SH-SY5Y (cell line): ENCODE results near the gene ARHGAP6.

ENCODE experiments used
- GATA2 ChIP-seq: IDR thresholded peaks from 2 replicates; pipeline ENCODE4 v1.6.1; 2011; ENCODE audit warnings: mild to moderate bottlenecking, low read depth, low read length
- GATA3 ChIP-seq: IDR thresholded peaks from 2 replicates; pipeline ENCODE4 v1.6.1; 2011; ENCODE audit warnings: low read depth, mild to moderate bottlenecking, low read length, moderate library complexity

Gene ARHGAP6

DNA sequence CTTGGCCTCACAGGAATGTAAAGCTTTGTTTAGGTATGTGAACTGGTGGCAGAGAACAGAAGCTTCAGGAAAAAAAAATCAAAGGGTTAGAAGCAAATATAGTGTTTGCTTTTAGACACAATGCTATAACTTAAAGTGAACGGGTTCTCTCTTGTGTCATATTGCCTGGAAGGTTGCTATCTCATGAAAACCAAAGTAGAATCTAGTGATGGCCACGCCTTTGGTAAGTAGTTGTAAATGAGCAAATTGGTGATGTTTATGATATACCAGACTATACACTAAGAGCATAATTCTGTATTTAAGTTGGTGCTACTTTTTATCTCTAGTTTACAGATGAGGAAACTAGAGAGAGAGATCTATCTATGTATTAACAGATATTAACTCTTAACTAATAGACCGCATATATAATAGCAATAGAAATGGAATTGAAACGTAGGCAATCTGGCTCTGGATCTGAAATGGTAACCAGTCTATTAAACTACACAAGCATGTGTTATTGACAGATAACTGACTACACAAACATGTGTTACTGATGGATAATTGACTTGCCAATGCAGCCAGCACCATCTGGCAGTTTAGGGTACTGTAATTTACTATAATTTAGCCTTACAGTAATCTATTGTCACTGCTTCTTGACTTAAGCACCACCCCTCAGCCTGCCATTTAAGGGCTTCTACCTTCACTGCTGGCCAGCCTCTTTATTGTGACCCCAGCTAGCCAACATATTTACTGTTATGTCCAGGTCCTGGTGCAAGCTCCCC, 513.7 kb downstream of the ARHGAP6 start:
- no peak for TF ChIP-seq GATA3
- no peak for TF ChIP-seq GATA2

DNA sequence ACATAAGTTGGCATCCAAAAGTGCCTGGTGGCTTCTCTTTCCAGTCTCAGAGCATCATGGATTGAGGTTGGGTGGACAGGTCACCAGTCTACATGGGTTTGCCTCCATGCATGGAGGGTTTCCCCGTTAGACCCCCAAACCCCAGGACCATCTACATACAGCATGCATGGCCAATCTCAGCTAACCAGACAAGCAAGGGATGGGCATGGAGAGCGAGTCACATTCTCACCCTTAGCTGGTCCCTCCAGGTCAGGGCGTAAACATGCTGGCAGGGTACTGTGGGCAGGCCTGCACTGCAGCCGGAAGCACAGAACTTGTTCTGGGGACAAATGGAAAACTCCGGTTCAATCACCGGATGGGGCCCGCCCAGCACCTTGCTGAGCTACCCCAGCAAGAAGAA, 517.3 kb downstream of the ARHGAP6 start:
- no peak for TF ChIP-seq GATA3

DNA sequence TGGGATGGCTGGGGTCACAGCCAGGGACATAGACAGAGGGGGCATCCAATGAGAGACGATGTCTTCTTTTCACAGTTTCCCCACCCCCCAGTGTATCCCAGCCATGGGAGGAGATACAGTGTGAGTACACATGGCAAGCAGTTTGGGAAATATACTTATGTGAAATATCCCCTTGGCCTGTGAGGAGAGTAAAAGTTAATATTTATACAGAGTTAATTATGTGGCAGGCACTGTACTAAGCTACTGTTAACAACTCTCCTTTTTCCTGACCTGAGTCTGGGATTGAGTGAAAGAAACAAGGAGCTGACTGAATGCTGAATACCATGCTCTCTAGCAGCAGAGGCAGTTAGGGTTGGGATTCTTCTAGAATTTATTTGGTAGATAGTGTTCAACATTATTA, 519.3 kb downstream of the ARHGAP6 start:
- TF ChIP-seq GATA3, result no peak
- TF ChIP-seq GATA2, result no peak

DNA sequence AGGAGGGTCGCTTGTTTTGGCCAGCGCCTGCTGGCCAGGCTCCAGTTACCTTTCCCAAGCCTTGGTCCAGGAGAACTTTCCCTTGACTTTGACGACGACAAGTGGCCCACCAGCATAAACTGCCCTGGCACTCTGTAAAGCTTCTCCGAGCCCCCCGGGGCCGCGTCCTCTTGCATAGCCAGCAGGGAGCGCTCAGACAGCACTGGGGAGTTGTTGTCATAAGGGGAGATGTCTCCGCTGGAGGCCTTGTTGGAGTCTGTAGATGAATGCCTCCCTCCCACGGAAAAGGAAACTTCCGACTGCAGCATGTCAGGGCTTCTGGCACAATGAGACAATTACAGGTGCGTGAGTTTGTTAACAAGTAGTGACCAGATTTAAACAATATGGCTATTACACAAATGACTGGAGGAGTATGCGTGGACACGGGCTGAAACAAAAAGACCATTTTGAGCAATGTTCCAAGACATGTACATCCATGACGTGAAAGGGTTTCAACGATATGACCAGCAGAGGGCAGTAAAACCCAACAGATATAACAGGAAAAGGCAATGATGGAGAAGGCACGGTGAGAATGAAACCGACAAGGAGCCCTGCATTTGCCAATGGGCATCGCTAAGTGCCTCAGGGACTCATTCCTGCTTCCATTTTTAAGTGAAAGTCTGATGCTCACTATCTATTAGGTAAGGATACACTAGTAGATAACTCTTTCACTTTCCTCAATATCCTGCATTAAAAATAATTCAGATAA, 521.6 kb downstream of the ARHGAP6 start:
- no peak for TF ChIP-seq GATA2
- no peak for TF ChIP-seq GATA3

DNA sequence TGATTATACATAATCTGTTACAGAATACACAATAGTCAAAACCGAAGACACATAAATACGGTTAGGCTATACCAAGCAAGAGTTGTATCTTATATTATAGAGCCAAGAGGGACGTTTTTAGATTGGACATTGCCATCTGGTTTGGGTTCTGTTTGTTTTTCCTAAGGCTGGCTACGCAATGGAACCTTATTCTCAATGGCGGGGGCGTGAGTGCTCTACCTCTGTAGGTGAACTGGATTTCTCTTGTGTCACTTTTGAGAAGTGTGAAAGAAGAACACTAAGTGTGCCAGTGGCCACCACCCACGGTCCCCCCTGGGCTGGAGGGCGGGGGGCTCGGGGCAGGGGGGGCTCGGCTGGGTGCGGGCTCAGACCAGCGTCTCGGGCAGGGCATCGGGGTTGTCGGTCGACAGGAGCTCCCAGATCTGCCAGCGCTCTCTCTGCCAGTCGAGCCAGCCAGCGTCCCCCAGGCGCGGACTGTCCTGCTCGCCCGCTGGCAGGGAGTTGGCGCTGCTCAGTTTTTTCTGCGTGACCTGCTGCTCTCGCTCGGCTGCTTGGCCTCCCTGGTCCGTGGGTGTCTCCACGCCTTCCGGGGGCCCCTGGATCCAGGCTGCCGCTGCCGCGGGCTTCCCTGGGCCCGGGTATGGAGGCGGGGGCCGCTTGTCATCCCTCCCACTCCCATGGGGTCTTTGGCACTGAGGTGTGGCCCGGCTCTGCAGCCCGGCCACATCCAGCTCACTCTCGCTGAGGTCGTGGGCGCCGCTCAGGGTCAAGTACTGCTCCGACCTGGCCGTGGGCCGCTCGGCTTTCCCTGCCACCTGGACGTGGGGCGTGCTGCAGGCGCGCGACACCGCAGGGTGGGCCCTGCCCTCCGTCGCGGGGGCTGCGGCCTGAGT, 527.0 kb downstream of the ARHGAP6 start:
- TF ChIP-seq GATA2 (no peak), GATA3 (no peak)

DNA sequence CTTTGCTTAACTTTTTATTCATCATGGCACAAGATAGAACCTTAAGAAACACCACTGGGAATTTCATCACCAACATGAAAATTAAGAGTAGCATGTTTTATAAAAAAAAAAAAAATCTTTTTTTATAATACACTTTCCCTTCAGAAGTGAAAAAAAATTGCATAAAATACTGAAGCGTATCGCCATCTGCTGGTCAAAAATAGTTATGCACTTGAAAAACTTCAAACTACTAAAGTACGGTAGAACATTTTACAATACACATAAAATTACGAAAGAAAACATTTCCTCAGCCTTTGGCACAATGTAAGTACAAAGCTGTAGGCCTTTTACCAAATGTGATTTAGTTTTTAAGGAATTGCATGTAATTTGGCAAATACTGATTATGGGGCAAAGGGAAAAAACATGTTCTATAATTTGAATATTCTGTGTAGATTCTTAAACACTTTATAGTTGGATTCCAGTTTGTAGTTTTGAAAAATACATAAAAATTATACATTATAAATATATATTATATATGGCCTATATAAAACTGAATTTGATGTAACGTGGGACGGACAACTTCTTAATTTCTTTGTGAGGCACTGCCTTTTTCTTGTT, 528.1 kb downstream of the ARHGAP6 start:
- no peak for TF ChIP-seq GATA3
- TF ChIP-seq GATA2, result no peak

DNA sequence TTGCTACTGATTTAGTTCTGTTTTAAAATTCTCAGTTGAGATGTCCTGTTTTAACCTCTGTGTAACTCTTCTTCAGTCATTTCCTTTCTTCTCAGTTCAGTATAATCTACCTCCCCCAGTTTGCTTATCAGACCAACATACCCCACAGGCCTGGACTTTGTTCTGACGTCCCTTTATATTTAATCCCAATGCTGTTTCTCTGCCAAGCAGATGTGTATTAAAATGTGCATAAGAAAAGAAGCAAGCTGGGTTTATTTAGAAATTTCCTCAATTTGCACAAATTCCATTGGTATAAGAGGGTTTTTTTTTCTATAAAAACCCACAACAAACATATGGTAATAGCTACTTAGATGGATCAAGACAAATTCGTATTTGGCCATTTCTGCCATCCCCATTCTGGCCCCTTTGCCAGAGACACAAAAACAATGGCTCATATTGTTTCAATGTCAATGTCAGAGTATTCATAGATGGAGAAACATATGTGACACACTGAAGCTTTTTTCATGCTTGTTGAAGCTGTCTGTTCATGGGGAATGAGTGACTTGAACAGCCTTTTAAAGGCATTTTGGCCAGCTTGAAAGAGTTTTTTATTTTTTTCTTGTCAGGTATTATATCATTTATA, 530.0 kb downstream of the ARHGAP6 start:
- TF ChIP-seq GATA3 (no peak), GATA2 (no peak)

DNA sequence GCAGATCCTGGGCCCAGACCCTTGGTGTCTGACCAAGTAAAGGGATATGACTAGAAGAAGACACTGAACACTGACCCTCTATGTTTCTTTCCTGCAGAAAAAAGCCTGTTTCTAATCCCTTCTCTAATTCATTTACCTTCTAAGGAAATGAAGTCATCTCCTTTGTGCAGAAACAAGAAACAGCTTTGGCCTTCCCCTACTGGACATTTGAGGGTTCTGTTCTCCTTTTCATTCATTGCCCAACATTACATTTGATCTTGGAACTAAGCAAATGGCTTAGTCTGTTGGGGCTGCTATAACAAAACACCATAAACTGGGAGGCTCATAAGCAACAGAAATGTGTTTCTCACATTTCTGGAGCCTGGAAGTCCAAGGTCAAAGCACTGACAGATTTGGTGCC, 534.6 kb downstream of the ARHGAP6 start:
- TF ChIP-seq GATA2, result no peak

DNA sequence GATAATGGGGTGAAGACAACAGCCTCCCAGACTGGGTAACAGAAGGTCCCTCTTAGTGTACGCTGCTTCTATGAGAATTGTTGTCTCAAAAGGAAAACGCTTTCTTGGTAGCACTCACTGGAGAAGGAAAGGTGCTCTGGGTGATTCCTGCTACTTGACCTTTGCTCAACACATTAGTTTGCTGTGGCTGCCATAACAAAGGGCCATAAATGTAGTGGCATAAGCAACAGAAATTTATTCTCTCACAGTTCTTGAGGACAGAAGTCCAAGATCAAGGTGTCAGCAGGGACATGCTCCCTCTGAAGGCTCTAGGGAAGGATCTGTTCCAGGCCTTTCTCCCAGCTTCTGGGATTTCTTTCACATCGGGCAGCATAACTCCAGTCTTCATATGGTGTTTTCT, 535.6 kb downstream of the ARHGAP6 start:
- TF ChIP-seq GATA2 (no peak), GATA3 (no peak)

DNA sequence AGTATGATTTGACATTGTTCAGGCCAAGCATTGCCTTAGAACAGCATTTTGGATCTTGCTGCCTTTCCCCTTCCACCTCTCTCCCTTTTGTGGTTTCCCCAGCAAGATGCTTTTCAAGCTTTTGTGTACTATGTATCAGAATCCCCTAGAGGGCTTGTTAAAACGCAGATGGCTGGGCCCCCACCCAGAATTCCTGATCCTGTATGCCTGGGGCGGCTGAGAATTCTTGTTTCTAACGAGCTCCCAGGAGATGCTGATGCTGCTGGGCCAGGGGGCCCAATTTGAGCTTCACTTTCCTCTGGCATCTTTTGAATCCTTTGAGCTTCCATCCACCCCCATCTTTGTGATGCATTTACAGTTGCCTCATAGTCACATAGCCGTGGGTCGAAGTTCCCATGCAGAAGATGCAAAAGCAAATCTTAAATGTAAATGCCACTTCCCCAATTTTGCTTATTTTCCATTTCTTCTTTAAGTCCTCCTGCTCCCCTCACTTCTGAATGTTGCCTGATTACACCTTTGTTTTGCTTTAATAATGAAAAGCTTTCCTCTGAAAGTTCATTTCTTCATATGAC, 536.1 kb downstream of the ARHGAP6 start:
- TF ChIP-seq GATA2 (no peak), GATA3 (no peak)

DNA sequence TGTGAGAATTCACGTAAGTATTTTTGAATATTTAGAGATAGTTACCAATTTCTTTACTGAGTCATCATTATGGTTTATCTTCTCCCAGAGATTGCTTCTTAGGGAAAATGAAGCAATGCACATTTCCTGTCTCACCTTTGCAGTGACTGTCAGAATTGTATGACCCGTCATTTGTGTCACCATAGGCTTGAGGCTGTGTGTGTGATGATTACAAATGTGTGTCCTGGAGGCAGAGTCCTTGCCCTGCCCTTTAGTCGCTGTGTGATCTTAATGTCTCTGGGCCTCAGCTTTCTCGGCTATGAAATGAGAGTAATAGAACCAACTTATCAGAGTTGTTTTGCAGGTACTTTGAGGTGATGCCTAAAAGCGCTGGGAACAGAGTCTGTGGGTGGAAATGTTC, 540.7 kb downstream of the ARHGAP6 start:
- no peak for TF ChIP-seq GATA3
- no peak for TF ChIP-seq GATA2

DNA sequence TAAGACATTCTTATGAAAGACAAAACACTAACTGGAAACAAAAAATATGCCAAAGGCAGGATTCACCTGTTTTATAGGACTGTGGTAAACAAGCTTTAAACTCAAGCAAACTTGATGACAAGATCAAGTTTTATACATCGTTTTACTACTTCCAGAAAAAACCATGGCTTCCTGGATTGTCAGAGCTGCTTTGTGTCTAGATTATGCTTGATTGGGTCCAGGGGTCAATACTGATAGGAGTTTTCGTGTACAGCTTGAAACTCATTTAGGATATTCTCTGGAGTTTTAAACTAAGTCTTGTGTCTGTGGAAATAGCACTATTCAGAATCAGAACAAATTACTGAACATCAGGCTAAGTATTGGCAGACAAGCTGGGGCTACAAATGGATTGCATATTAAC, 541.6 kb downstream of the ARHGAP6 start:
- TF ChIP-seq GATA3, result no peak
- no peak for TF ChIP-seq GATA2

DNA sequence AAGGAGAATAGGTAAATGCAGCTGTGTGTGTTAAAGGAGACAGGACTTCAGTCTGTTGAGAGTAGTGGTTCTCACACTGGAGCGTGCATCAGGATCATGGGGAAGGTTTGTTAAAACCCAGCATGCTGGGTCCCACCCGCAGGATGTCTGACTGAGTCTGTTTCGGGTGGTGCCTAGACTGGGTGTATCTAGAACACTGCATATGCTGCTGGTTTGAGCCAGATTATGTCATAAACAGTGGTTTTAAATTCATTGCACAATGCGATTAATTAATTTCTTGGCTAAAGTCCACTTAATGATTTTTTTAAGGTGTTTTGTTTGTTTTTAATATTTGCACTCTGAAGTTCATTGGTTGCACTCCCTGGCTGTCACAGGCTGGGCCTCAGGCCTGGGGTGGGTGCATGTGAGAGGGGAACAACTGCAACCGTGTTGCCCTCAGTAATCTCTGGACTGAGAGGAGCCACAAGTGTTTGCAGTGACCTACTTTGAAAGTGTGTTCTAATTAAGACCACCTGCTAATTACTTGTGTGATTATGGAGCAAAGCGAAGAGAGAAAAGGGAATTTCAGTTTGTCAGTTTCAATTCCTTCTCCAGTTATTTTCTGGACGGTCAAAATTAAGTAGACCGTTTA, 546.3 kb downstream of the ARHGAP6 start:
- no peak for TF ChIP-seq GATA3
- TF ChIP-seq GATA2, result no peak
